GM21529 (cell line): ENCODE results near the gene LYST.
"Not testable (repeated sequence)": the region's sequence is repeated elsewhere in the genome, so short reads cannot be mapped to it uniquely, and the experiment has no call there.

ENCODE experiments used
- ATAC-seq: cut with Tn5 transposase; IDR thresholded peaks from one replicate; pipeline ENCODE4 v1.9.1; 2021; ENCODE audit not compliant: unreplicated experiment

LYST gene

DNA sequence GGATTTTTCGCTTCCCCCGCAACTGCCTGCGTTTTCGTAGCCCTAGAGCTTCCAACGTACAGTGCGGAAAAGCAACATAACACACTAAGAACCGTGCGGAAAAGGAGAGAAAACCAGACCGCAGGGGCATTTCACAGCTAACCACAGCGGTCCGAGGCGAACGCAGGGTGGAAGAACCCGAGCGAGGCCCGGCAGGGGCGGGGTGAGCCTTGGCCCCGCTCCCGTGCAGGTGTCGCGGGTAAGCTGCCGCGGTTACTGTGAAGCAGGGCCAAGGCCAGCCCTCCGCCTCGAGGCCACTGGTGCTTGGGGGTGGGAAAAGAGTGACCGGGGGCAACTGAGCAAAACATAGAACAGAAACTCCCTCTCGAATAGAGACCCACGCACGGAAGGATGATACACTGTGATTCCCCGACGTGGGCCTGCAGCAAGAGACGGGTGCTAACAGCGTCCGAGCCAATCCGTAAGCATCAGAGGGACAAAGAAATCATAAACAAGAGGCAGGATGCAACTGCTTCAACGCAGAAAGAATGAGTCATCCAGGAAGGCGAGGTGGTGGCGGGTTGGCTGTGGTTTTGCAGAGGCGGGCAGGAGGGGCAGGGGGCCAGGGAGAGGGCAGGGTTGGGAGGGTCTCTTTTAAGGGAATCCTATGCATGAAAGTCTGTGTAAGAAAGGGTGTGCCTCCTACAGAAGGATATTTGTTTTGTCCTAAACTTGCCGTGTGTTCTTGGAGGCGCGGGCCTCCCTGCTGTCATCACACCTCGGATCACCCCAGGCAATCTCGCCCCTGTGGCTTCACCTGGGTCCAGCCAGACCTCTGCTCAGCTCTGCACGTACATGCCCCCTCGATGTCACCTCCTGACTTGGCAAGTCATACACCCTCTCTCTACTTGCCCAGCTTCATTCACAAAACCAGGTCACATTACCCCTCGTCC lies 224.4 kb downstream of the LYST start:
- peak; percentile 61 for ATAC-seq

DNA sequence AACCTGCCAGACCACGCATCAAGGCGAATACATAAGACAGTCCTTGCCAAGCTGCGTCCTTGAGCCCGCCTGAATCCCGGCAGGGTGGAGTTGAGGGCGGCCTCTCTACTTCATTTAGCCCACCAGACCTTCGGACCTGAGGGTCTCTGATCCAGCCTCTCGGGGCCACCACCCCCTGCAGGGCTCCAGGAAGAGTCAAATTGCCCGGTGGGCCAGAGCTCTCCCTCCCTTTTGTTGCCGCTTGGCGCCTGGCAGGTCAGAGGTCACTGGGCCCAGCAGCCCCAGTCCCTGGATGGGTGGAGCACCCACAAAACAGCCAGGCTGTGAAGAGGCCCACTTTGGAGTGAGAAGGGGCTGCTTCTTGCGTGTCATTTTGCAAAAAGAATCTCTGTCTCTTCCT lies 226.1 kb downstream of the LYST start:
- no peak for ATAC-seq

DNA sequence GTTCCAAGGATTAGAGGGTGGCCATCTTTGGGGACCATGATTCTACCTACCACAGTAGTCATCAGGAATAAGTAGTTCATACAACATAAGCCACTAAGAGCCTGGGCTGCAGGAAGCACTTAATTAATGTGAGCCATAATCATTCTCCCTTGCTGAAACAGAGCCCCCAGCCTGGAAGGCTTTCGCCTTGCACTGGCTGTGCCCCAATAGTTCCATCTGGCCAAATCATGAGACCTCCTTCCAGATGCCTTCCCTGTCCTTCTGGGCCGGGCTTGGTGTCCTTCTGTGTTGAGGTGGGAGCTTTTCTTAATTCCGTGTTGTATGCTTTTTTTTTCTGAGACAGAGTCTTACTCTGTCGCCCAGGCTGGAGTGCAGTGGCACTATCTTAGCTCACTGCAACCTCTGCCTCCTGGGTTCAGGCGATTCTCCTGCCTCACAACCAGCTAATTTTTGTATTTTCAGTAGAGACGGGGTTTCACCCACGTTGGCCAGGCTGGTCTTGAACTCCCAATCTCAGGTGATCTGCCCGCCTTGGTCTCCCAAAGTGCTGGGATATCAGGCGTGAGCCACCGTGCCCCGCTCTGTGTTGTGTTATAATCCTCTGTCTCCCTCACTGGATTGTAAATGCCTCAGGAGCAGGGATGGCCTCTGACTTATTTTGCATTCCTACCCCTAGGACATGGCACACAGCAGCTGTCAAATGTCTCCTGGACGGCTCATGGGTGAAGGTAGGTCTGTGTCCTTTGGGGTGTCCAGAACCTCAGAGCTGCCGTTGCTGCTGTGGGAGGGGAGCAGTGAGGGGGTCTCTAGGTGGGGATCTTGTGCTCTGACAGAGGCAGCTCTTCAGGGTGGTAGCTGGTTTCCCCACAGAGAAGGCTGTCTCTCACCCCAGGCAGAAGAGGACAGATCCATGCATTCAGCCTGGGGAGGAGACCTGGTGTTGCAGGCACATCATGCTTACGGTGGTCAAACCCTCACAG lies 227.2 kb downstream of the LYST start:
- no peak for ATAC-seq

DNA sequence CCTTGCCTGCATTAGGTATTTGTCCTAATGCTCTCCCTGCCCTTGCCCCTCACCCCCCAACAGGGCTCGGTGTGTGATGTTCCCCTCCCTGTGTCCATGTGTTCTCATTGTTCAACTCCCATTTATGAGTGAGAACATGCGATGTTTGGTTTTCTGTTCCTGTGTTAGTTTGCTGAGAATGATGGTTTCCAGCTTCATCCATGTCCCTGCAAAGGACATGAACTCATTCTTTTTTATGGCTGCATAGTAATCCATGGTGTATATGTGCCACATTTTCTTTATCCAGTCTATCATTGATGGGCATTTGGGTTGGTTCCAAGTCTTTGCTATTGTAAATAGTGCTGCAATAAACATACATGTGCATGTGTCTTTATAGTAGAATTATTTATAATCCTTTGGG lies 228.1 kb downstream of the LYST start:
- not testable (repeated sequence) for ATAC-seq

DNA sequence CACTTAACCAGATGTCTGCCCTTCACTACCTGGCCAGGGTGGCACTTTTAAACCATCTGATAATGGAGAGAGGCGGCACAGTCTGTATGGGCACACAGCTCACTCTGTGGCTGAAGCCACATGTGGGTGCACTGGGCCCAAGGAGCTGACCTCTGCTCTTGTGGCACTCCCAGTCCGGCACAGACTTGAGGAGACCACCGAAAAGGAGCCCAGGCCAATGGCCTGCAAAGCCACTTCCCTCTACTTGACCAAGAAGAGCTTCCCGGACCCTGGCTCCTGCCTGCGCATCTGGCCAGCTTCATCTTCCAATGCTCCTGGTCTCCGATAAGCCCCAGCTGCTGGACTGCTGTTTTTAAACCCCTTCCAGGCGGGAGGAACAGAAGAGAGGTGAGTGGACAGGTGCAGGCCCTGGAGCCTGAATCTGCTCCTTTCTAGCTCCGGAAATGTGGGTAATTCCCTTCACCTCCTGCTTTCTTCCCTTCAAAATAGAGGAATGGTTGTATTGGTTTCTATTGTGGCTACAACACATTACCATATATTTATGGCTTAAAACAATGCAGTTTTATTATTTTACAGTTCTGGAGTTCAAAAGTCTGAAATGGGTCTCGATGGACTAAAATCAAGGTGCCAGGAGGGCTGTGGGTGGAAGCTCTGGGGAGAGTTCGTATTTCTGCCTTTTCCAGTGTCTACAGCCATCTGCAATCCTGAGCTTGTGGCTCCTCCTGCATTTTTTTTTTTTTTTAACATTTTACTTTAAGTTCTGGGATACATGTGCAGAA lies 228.8 kb downstream of the LYST start:
- ATAC-seq, result no peak

DNA sequence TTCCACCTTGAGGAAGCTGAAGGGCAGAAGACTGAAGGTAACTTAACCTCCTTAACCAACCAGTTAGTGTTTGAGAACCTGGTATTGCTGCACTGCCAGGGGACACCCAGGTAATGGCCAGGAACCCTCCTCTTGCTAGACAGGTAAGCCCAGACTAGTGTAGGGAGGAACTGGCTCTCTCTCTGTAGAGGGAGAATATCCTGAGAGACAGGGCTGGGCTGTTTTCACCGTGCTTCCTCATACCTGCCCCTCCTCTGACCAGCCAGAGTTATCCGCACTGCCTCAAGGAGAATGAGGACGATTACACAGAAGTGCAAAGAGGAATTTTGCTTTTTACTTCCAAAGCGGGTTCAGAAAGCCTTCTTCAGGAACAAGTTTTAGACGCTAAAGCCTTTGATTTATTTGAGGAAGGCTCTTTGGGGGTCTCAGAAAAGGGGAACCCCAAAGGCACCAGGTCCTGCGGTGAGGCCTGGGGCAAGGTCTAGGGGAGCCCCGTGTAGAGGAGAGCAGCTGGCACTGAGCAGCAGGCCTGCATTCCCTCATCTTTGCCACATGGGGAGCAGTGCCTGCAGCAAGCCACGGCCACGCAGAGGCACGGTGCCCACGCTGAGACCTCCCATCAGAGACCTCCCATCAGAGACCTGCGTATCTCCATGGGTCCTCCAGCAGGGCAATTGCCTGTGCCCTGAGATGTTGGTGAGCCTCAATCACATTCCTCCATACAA lies 230.6 kb downstream of the LYST start:
- no peak for ATAC-seq

DNA sequence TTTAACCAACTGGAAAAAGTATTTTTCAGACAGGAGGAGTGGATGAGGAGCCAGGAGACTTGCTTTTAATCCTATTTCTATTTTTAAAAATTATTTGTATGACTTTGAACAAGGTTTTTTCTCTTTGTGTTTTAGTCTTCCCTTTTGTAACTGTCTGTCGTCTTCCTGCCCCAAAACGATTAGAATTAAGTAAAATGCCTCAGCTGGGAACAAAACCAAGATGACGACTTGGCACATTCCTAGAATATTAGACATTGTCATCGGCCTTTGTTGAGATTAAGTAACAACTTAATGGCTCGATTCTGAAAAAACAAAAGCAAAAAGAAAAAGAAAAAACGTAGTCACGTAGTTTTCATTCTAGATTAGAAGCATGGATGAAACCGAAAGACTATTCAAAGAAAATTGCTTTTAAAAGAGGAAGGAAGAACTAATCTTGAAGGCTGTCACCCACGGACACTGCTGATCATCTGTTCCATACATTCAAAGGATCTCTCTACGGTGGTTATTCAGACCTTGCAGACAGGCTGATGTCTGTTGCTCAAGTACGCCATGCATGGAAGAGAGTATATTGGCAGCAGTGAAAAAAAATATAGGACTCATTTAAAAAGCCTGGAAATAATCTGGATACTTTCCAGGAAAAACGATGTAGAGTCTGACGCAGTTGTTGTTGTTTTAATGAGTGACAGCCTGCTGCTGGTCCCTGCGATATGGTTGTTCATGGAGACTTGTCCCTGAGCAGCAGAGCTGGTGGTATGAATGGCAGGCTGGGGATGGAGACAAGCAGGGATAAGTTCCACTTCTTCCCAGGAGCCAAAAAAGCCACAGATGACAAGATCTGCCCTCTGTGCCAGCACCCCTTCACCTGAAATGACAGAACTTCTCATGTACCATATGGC lies 234.0 kb downstream of the LYST start:
- peak; percentile 92 for ATAC-seq

DNA sequence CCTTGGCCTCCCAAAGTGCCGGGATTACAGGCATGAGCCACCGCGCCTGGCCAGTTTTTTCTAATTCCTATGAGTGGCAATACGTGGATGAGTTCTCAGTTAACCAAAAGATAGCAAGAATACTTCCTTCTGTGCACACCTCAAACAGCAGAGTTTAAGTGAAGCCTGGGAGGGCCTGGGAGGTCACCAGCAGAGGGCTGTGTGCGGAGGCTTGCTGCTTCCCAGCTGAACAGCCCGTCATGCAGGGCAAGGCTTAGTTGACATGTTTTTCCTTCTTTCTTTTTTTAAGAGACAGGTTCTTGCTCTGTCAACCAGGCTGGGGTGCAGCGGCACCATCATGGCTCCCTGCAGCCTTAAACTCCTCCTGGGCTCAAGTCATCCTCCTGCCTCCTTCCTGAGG lies 234.9 kb downstream of the LYST start:
- no peak for ATAC-seq

DNA sequence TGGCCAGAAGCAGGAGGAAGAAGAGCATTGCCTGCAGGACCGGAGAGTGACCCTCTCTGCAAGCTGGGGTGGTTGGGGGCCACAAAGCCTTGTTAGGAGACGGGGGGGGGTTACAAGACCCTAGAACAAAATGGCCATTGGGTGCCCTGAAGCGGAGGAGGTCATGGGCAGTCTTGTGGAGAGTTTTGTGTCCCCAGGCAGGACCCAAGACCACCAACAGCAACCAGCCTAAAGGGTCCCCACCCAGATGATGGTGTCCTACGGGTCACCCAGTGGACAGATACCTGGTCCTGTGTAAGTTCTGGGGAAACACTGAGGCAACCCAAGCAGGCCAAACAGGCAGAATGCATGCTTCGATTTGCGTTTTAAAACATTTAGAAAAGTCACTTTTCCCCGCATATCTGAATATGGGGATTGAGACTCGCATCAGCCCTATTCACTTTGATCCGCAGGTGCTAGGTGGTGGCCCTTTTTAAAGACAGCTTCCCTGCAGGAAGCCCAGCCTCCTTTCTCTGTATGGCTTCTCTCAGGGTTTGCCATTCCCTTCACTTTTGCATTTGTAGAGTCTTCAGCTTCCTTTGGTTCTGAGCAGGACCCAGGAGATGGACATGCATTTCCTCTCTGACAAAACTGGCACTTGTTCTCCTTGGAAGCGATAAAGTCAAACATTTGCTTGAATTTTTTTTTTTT lies 238.2 kb downstream of the LYST start:
- ATAC-seq, result no peak

DNA sequence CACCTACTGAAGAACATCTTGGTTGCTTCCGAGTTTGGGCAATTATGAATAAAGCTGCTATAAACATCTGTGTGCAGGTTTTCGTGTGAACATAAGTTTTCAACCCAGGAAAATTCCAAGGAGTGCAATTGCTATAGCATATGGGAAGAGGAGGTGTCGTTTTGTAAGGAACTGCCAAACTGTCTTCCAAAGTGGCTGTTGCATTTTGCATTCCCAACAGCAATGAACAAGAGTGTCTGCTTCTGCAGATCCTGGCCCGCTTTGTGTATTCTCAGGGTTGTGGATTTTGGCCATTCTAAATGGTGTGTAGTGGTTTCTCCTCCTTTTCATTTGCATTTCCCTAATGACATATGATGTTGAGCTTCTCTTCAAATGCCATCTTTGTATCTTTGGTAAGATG lies 240.9 kb downstream of the LYST start:
- ATAC-seq, result no peak

DNA sequence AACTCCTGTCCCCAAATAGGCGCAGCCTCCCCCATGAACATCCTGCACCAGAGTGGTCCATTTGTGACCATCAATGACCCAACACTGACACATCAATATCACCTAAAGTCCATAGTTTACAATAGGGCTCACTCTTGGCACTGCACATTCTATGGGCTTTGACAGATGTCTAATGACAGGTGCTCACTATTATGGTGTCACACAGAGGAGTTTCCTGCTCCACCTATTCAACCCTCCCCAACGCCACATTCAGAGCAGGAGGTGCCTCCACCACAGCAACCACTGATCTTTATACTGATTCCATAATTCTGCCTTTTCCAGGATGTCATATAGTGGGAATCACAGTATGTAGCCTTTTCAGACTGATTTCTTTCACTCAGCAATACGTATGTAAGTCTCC lies 241.4 kb downstream of the LYST start:
- ATAC-seq, result no peak

DNA sequence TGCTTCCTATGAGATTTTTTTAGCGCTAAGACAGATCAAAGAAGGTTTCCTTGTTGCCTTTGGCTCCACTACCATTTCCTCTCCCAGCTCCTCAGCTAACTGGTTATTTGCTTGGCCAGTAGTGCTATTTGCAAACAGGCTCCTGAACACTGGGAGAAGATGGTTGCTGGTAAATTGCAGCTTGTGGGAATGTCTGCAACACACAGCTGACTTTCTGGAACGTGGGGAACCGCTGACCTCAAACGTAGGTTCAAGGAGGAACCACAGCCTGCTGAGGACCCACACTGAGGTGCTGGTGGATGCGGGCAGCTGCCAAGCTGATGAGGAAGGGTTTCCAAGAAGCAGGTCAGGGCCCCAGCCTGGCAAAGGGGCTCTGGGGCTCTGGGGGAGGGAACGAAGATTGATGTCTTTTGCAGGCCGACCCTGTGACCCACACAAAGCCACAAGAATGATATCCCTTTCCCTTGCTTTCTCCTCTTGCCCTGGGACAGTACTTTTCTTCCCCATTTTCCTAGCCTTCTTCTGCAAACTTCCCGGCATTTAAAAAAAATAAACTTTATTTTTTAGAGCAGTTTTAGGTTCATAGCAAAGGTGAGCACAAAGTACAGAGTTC lies 241.9 kb downstream of the LYST start:
- ATAC-seq, result no peak

DNA sequence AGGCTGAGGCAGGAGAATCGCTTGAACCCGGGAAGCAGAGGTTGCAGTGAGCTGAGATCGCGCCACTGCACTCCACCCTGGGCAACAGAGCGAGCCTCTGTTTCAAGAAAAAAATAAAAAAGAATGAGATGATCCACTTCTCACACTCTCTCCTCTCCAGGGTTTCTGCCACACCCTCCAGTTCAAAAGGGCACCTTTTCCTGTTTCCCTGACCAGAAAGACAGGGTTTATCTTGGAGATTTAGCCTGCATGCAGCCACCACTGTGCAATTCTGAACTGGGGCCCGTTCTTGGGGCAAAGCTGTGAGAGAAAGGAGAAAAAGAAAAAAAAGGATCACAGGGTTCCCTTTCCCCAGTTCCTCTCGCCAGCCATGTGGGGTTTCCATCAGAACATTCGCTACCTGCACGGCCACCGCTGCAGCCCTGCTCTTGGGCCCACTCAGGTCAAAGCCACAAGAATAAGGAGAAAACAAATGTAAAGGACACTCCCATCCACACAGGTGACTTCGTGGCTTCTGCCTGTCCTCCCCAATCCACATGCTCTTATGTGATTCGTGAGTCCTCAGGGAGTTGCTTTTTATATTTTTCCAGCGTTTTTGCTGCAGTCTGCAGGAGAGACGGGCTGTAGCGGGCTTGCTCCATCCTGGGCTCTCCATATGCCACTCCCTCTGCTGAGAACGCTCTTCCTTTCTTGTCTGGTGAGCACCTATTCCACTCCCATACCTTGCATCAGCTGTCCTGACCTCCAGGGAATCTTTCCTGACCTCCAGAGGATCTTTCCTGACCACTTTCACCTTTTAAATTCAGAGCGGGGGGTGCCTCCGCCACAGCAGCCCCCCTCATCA lies 243.5 kb downstream of the LYST start:
- no peak for ATAC-seq

DNA sequence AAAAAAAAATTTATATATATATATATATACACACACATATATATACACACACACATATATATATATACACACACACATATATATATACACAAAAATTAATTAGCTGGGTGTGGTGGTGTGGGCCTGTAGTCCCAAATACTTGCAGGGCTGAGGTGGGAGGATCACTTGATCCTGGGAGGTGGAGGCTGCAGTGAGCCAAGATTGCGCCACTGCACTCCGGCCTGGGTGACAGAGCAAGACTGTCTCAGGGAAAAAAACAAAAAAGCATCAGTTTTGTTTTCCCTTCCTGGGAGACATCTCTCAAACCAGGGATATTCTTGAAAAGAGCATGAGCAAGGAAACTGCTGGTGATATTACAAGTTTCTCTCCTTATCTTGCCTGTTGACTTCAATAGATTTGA lies 247.6 kb downstream of the LYST start:
- ATAC-seq, result not testable (repeated sequence)

DNA sequence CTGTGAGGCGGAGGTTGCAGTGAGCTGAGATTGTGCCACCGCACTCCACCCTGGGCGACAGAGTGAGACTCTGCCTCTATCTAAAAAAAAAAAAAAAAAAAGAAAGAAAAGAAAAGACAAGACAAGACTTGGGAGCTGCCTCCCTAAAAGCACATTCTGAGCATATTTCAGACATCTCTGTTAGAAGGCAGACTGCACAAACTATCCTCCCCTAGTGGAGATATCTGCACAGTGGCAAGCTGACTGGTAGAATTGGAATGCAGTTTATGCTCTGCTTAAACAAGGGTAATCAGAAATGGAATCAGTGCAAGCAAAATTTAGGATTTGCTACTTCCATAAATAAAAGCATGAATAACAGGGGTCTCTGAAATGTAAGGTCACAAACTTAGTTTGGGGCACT lies 248.9 kb downstream of the LYST start:
- no peak for ATAC-seq

DNA sequence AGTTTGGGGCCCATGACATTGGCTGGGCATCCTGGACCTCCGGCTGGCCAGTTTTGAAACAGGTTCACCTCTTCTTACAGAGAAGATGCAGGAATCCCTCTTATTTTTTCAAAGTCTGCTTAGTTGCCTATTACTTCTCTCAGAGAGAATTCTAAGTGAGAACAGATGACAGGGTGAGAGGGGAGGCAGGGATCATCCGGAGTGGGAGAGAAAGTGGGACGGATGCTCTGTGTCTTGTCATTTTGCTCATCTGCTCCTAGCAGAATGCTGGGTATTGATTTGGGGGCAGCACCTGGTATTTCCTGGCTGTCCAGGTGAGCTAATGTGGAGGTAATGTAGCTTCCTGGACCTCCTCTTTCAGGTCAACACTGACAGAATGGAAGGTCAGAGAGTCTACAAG lies 249.6 kb downstream of the LYST start:
- no peak for ATAC-seq

DNA sequence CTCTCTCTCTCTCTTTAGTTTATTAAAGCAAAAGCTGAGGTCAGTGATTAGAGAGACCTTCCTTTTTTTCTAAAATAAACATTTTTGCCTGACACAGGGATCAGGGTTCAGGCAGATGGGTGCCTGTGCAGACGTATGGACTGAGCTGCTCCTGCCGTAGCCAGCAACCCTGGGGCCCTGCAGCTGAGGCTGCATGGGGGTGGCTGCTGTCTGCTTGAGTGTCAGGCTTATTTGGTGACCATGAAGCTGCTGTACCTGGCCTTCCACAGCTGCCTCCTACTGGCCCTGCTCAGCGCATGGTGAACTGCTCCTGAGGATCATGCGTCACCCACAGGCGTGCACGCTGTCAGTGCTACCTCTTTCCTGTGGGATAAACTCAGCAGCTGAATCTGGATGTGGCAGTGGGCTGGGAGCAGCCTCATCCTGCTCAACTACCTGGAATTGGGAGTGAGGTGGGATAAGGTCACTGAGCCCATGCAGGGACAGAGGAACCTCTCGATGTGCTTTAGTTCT lies 252.2 kb downstream of the LYST start:
- ATAC-seq, result no peak
